ENCODE measurements around the gene CDS1.
"Not testable (repeated sequence)": the region's sequence is repeated elsewhere in the genome, so short reads cannot be mapped to it uniquely, and the experiment has no call there.

Gene CDS1

DNA sequence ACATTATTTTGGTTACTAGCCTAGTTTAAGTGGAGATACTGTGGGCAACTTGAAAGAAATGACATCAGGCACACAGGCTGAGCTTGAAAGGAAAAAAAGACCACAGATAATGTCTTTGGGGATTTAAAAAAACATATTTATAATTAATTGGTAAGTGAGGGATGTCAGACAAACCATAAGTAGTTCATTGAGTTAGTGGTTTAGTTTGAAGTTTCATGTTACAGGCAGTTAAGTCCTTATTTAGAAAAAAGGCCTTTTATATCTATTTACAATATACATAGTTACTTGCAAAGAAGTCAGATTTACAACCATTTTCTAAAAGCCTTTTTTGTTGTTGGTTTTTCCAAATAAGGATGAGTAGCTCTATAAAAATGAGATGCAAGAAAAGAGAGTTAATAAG lies 89.2 kb downstream of the CDS1 start:
- no peak overlapping the region for H3K4me3 ChIP-seq
- no peak for TF ChIP-seq Cebpa-rat (IDR thresholded peaks at IDR 0.05)
- H3K9ac ChIP-seq, result no peak overlapping the region
- peaks cover 0 to 10% (median 0%) of the 10 kb centered on the region in 10 experiments; a peak in 4 of 20 replicates for H3K4me1 ChIP-seq
- peaks cover 0 to 47% (median 0%) of the 10 kb centered on the region in 11 experiments; a peak in 5 of 22 replicates for H4K20me1 ChIP-seq
- H3K9me3 ChIP-seq (replicated peaks in 1 of 11), result peaks cover 0 to 12% (median 0%) of the 10 kb centered on the region in 11 experiments; a peak in 3 of 22 replicates
- H3K4me2 ChIP-seq, result peak overlapping the region in 1 of 11 experiments; percentile 2; a peak in 1 of 22 replicates
- no peak overlapping the region for H3K27ac ChIP-seq
- H3K36me3 ChIP-seq, result peaks cover 67 to 100% (median 91%) of the 10 kb centered on the region in 11 experiments
- H3K27me3 ChIP-seq, result no peaks in the 10 kb centered on the region

DNA sequence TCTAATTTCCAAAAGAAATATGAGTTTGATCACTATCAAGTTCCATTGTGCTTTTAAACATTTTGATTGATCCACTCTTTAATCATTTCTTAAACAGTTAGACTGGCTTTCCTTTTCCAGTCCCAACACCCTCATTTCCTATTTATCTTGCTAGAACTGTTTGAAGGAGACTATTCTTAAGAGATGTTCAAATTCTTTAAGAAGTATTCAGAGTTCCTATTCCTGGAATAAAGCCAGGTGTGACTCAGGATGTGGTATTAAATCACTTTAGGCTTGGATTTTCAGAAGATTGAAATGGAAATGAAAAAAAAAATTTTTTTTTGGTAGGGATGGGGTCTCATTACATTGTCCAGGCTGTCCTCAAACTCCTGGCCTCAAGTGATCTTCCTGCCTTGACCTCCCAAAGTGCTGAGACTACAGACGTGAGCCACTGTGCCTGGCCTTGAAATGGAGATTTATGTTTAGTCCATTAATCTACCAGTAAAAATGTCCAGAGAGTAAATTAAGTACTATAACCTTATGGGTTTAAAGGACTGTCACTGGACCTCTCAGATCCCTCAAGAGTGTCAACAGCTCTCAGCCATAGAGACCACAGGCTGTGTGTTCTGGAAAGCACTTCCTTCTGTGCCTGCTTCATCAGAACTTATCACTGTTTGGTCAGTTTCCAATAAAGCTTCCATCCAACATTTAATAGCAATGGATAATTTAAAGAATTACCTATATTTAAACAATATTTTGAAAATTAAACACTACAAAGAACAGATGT lies 90.7 kb downstream of the CDS1 start:
- no peak overlapping the region for H3K4me2 ChIP-seq
- peaks cover 80 to 100% (median 93%) of the 10 kb centered on the region in 11 experiments for H3K36me3 ChIP-seq
- H3K4me3 ChIP-seq, result no peak overlapping the region
- peaks cover 0 to 58% (median 0%) of the 10 kb centered on the region in 11 experiments; a peak in 5 of 22 replicates for H4K20me1 ChIP-seq
- H3K27ac ChIP-seq, result no peak overlapping the region
- H3K4me1 ChIP-seq, result peaks cover 0 to 10% (median 0%) of the 10 kb centered on the region in 10 experiments; a peak in 2 of 20 replicates
- no peak for TF ChIP-seq Cebpa-rat (IDR thresholded peaks at IDR 0.05)
- no peak overlapping the region for H3K9ac ChIP-seq
- no peaks in the 10 kb centered on the region for H3K9me3 ChIP-seq (replicated peaks in 1 of 11)
- no peaks in the 10 kb centered on the region for H3K27me3 ChIP-seq

GRCh38 chr4:84677093-84677492 lies 94.2 kb downstream of the CDS1 start:
- no peak overlapping the region for H3K4me2 ChIP-seq
- TF ChIP-seq Cebpa-rat (IDR thresholded peaks at IDR 0.05), result no peak
- peaks cover 14 to 21% (median 15%) of the 10 kb centered on the region in 10 experiments for H3K4me1 ChIP-seq
- no peak overlapping the region for H3K27ac ChIP-seq
- H3K9me3 ChIP-seq (replicated peaks in 1 of 11), result no peaks in the 10 kb centered on the region
- H3K27me3 ChIP-seq, result no peaks in the 10 kb centered on the region
- peaks cover 0 to 79% (median 0%) of the 10 kb centered on the region in 11 experiments; a peak in 7 of 22 replicates for H4K20me1 ChIP-seq
- peaks cover 66 to 99% (median 96%) of the 10 kb centered on the region in 11 experiments for H3K36me3 ChIP-seq
- H3K4me3 ChIP-seq, result no peak overlapping the region
- H3K9ac ChIP-seq, result no peak overlapping the region

DNA sequence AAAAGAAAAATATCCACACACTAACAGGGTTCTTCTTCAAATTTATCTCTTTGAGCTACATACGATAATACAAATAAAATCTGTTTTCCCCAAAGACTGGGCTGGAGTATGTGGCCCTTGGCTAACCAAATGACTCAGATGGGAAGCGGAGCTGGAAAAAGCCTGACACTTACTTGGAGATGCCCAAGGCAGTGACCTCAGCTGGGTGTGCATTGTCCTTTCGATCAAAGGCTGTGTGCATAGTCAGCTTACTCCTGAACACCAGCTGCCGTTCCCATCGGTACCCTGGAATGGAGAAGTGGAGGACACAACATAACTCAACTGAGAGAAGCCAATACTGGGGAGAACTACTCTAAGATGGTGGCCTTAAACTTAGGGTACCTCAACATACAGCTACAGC lies 95.1 kb downstream of the CDS1 start:
- no peak for TF ChIP-seq Cebpa-rat (IDR thresholded peaks at IDR 0.05)
- H3K27me3 ChIP-seq, result no peaks in the 10 kb centered on the region
- H3K4me2 ChIP-seq, result no peak overlapping the region
- peaks cover 63 to 99% (median 96%) of the 10 kb centered on the region in 11 experiments for H3K36me3 ChIP-seq
- H3K9me3 ChIP-seq (replicated peaks in 1 of 11), result no peaks in the 10 kb centered on the region
- H4K20me1 ChIP-seq, result peaks cover 0 to 86% (median 0%) of the 10 kb centered on the region in 11 experiments; a peak in 8 of 22 replicates
- no peak overlapping the region for H3K27ac ChIP-seq
- H3K4me1 ChIP-seq, result peaks cover 22 to 27% (median 23%) of the 10 kb centered on the region in 10 experiments
- H3K4me3 ChIP-seq, result no peak overlapping the region
- H3K9ac ChIP-seq, result no peak overlapping the region

- peaks cover 0 to 91% (median 0%) of the 10 kb centered on the region in 11 experiments; a peak in 8 of 22 replicates for H4K20me1 ChIP-seq
- H3K27me3 ChIP-seq, result no peaks in the 10 kb centered on the region
- H3K9me3 ChIP-seq (replicated peaks in 1 of 11), result no peaks in the 10 kb centered on the region
- TF ChIP-seq Cebpa-rat (IDR thresholded peaks at IDR 0.05), result no peak
- peaks cover 24 to 39% (median 32%) of the 10 kb centered on the region in 10 experiments for H3K4me1 ChIP-seq
- H3K9ac ChIP-seq, result no peak overlapping the region
- H3K36me3 ChIP-seq, result peaks cover 66 to 99% (median 96%) of the 10 kb centered on the region in 11 experiments
- H3K4me3 ChIP-seq, result no peak overlapping the region
- H3K4me2 ChIP-seq, result no peak overlapping the region
- H3K27ac ChIP-seq, result no peak overlapping the region
These were observed 96.2 kb downstream of the CDS1 start for GRCh38 chr4:84678976-84679744.

DNA sequence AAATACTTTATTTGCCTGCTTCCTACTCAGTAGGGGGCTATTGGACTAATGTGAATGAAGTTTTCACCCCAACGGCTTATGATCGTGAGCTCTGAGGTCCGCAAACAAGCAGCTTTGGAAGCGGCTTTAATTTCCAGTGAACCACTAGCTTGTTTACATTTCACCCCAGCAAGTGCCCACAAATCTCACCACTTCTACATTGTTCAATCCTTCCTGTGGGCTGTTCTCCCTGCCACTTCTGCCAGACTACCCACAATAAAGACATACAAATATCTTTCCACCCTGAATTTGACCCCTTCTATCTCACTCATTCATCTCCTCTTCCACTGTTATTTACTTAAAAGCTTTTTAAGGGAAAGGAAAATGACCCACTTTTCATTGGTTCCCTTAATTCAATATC lies 98.0 kb downstream of the CDS1 start:
- Histone ChIP-seq H3K4me1 (peaks cover 25 to 47% (median 39%) of the 10 kb centered on the region in 10 experiments), H4K20me1 (peaks cover 0 to 94% (median 0%) of the 10 kb centered on the region in 11 experiments; a peak in 8 of 22 replicates), H3K9ac (0 out of 22 replicates have a peak overlapping the region, but pooled peaks of 1 of the 11 experiments have one; percentile 25), H3K27me3 (no peaks in the 10 kb centered on the region), H3K4me3 (no peak overlapping the region), H3K27ac (peak overlapping the region in 1 of 11 experiments; percentile 8; a peak in 1 of 22 replicates), H3K36me3 (peaks cover 56 to 98% (median 96%) of the 10 kb centered on the region in 11 experiments), H3K9me3 (replicated peaks in 1 of 11) (no peaks in the 10 kb centered on the region), H3K4me2 (peak overlapping the region in 10 of 11 experiments; percentile 62 to 75 (median 72); a peak in 18 of 22 replicates)
- TF ChIP-seq Cebpa-rat (IDR thresholded peaks at IDR 0.05), result no peak

DNA sequence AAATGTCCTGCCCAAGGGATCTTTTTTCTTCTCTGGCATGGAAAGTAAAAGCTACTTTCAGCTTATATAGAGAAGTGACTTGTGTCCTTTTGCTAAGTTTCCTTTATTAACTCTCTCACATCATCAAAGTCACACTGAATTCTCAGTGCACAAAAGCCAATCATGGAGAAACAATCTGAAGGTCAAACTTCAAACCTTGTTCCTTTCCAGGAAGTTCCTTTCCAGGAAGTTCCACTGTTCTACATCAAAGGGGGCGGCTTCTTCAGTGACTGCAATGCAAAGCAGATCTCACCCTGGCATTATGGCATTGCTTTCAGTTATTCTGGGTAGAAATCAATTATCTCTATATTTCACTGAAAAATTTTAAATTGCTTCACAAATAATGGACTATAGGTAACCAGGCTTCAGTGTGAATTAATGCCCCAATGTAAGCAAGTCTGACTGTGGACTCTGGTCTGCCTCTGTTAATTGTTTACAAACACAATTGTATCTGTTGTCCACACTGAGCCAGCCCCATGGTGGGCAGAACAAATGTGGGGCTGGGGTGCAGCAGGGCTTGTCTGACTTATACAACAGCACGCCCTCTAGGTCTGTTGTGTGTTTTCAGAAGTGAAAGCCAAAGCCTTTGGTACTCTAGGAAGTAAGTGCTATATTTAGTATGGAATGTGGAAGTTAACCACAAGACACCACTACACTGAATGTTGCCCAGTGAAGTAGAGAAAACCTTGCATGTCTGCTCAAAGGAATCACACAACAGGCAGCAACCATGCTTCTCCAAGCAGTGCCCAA lies 98.8 kb downstream of the CDS1 start:
- Histone ChIP-seq H3K27me3 (no peaks in the 10 kb centered on the region), H3K9ac (no peak overlapping the region), H3K4me3 (no peak overlapping the region), H3K27ac (peak overlapping the region in 3 of 11 experiments; percentile 0 to 8 (median 7); a peak in 3 of 22 replicates), H4K20me1 (peaks cover 0 to 94% (median 0%) of the 10 kb centered on the region in 11 experiments; a peak in 8 of 22 replicates), H3K4me1 (peaks cover 25 to 47% (median 39%) of the 10 kb centered on the region in 10 experiments), H3K9me3 (replicated peaks in 1 of 11) (no peaks in the 10 kb centered on the region), H3K4me2 (peak overlapping the region; percentile 62 to 75 (median 72)), H3K36me3 (peaks cover 57 to 98% (median 96%) of the 10 kb centered on the region in 11 experiments)
- no peak for TF ChIP-seq Cebpa-rat (IDR thresholded peaks at IDR 0.05)

- H3K27me3 ChIP-seq; H3K9me3 ChIP-seq (replicated peaks in 1 of 11); H3K4me3 ChIP-seq; H3K9ac ChIP-seq: not testable (repeated sequence)
- Histone ChIP-seq H3K27ac (0 out of 22 replicates have a peak overlapping the region, but pooled peaks of 2 of the 11 experiments have one; percentile 0 to 8), H3K4me1 (peaks cover 25 to 47% (median 39%) of the 10 kb centered on the region in 10 experiments), H3K36me3 (peaks cover 55 to 98% (median 96%) of the 10 kb centered on the region in 11 experiments), H3K4me2 (peak overlapping the region; percentile 62 to 75 (median 72)), H4K20me1 (peaks cover 0 to 94% (median 0%) of the 10 kb centered on the region in 11 experiments; a peak in 8 of 22 replicates)
These were observed 99.7 kb downstream of the CDS1 start for GRCh38 chr4:84682661-84683060.

Data from BLaER1 treated with 17β-estradiol and CSF1 and Interleukin-3, amounts not matched to agents 10 nM and 100 nM (cell line).